Peyer's patch (tissue), 4 donors: ENCODE measurements around the gene SARM1.

ENCODE experiments used
- POLR2A ChIP-seq, 2 donors: fragments of 450-650 bp; IDR thresholded peaks; one replicate each; pipeline ENCODE4 v1.5.1; 2017; ENCODE audit warnings: antibody characterized with exemption in 2 of 2, mild to moderate bottlenecking in 2 of 2, moderate library complexity in 2 of 2
- TF ChIP-seq, protein P1 (sequence below), 6 experiments: fragments of 450-650 bp in 4 of 6; fragments of 200-600 bp in 2 of 6; sonication (generic) in 1 of 6; IDR thresholded peaks; one replicate each; pipeline ENCODE4 v1.5.1; 2017 to 2019; ENCODE audit warnings: antibody characterized with exemption in 6 of 6, mild to moderate bottlenecking in 3 of 6, moderate library complexity in 1 of 6

DNA sequence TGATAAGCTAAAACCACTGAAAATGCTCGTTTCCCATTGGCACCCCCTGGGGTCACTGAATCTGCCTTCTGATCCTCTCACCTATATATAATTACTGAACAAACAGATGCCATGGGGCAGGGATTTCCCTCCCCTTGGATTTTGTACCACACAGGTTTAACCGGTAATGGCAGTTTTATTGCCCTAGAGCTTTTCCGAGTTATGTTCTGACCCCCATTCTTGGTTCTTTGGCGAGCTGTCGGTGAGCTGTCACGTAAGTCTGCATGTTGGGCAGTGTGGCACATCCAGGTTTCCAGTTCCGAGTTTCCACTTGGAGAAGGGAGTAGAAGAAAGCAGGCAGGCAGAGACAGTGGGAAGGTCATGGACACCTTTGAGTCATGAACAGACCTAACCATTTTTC, 45.4 kb upstream of the SARM1 start:
- TF ChIP-seq, protein P1, sequence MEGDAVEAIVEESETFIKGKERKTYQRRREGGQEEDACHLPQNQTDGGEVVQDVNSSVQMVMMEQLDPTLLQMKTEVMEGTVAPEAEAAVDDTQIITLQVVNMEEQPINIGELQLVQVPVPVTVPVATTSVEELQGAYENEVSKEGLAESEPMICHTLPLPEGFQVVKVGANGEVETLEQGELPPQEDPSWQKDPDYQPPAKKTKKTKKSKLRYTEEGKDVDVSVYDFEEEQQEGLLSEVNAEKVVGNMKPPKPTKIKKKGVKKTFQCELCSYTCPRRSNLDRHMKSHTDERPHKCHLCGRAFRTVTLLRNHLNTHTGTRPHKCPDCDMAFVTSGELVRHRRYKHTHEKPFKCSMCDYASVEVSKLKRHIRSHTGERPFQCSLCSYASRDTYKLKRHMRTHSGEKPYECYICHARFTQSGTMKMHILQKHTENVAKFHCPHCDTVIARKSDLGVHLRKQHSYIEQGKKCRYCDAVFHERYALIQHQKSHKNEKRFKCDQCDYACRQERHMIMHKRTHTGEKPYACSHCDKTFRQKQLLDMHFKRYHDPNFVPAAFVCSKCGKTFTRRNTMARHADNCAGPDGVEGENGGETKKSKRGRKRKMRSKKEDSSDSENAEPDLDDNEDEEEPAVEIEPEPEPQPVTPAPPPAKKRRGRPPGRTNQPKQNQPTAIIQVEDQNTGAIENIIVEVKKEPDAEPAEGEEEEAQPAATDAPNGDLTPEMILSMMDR (IDR thresholded peaks at IDR 0.05) = no peak
- TF ChIP-seq POLR2A (IDR thresholded peaks at IDR 0.05) = no peak
